ENCODE measurements around the gene CDC45.

CDC45 gene

GRCh38 chr22:19520007-19520406 lies 40.3 kb downstream of the CDC45 start:
- no peak overlapping the region for H3K9ac ChIP-seq (ENCODE audit: low read depth, low read length)
- H3K27me3 ChIP-seq (ENCODE audit: insufficient read depth, low read length), result peaks cover 37% of the 10 kb centered on the region
- no peak overlapping the region for H3K27ac ChIP-seq (ENCODE audit: low read depth, low read length)
- 0 out of 2 replicates have a peak, but pooled peaks cover 4% of the 10 kb centered on the region for H3K4me1 ChIP-seq (ENCODE audit: insufficient read depth, low read length)
- H3K4me3 ChIP-seq (ENCODE audit: low read length), result no peak overlapping the region
- 92% methylated on average over 6 of the region's 6 CpGs for WGBS
- no peaks in the 10 kb centered on the region for H3K9me3 ChIP-seq (ENCODE audit: insufficient read depth, low read depth, low read length)
- H3K36me3 ChIP-seq (ENCODE audit: insufficient read depth, low read length), result peaks cover 22% of the 10 kb centered on the region

GRCh38 chr22:19520566-19521305 lies 41.0 kb downstream of the CDC45 start:
- H3K4me1 ChIP-seq (ENCODE audit: insufficient read depth, low read length), result 0 out of 2 replicates have a peak, but pooled peaks cover 4% of the 10 kb centered on the region
- no peak overlapping the region for H3K27ac ChIP-seq (ENCODE audit: low read depth, low read length)
- no peaks in the 10 kb centered on the region for H3K9me3 ChIP-seq (ENCODE audit: insufficient read depth, low read depth, low read length)
- no peak overlapping the region for H3K4me3 ChIP-seq (ENCODE audit: low read length)
- H3K9ac ChIP-seq (ENCODE audit: low read depth, low read length), result no peak overlapping the region
- peaks cover 44% of the 10 kb centered on the region for H3K27me3 ChIP-seq (ENCODE audit: insufficient read depth, low read length)
- 95% methylated on average over 10 of the region's 10 CpGs for WGBS
- H3K36me3 ChIP-seq (ENCODE audit: insufficient read depth, low read length), result peaks cover 15% of the 10 kb centered on the region

GRCh38 chr22:19522190-19522880 lies 42.6 kb downstream of the CDC45 start:
- Histone ChIP-seq H3K4me1 (ENCODE audit: insufficient read depth, low read length) (0 out of 2 replicates have a peak, but pooled peaks cover 4% of the 10 kb centered on the region), H3K9me3 (ENCODE audit: insufficient read depth, low read depth, low read length) (no peaks in the 10 kb centered on the region), H3K27me3 (ENCODE audit: insufficient read depth, low read length) (peaks cover 57% of the 10 kb centered on the region), H3K36me3 (ENCODE audit: insufficient read depth, low read length) (peaks cover 6% of the 10 kb centered on the region; the same call in 1 of the 2 replicates), H3K9ac (ENCODE audit: low read depth, low read length) (no peak overlapping the region), H3K27ac (ENCODE audit: low read depth, low read length) (no peak overlapping the region), H3K4me3 (ENCODE audit: low read length) (no peak overlapping the region)
- 74% methylated on average over 16 of the region's 16 CpGs for WGBS

- H3K36me3 ChIP-seq (ENCODE audit: insufficient read depth, low read length), result peaks cover 2% of the 10 kb centered on the region; the same call in 1 of the 2 replicates
- H3K9me3 ChIP-seq (ENCODE audit: insufficient read depth, low read depth, low read length), result no peaks in the 10 kb centered on the region
- peaks cover 57% of the 10 kb centered on the region for H3K27me3 ChIP-seq (ENCODE audit: insufficient read depth, low read length)
- 0 out of 2 replicates have a peak overlapping the region, but pooled peaks have one; percentile 33 for H3K9ac ChIP-seq (ENCODE audit: low read depth, low read length)
- 0 out of 2 replicates have a peak, but pooled peaks cover 4% of the 10 kb centered on the region for H3K4me1 ChIP-seq (ENCODE audit: insufficient read depth, low read length)
- WGBS, result 32% methylated on average over 9 of the region's 9 CpGs
- H3K4me3 ChIP-seq (ENCODE audit: low read length), result peak overlapping the region; percentile 58
- no peak overlapping the region for H3K27ac ChIP-seq (ENCODE audit: low read depth, low read length)
Measured at GRCh38 chr22:19522881-19523239, 43.1 kb downstream of the CDC45 start.

- Histone ChIP-seq H3K4me1 (ENCODE audit: insufficient read depth, low read length) (0 out of 2 replicates have a peak, but pooled peaks cover 4% of the 10 kb centered on the region), H3K27me3 (ENCODE audit: insufficient read depth, low read length) (peaks cover 57% of the 10 kb centered on the region), H3K9me3 (ENCODE audit: insufficient read depth, low read depth, low read length) (no peaks in the 10 kb centered on the region), H3K27ac (ENCODE audit: low read depth, low read length) (no peak overlapping the region), H3K9ac (ENCODE audit: low read depth, low read length) (peak overlapping the region; percentile 33; the same call in 1 of the 2 replicates), H3K36me3 (ENCODE audit: insufficient read depth, low read length) (peaks cover 2% of the 10 kb centered on the region; the same call in 1 of the 2 replicates), H3K4me3 (ENCODE audit: low read length) (peak overlapping the region; percentile 58)
- 2% methylated on average over 99 of the region's 99 CpGs for WGBS
Measured at GRCh38 chr22:19523240-19524169, 43.8 kb downstream of the CDC45 start.

GRCh38 chr22:19524170-19525115 lies 44.7 kb downstream of the CDC45 start, which contains the start of gene CLDN5:
CLDN5 (minus strand) TSS chr22:19524410; CDS start chr22:19524255, 155 bp downstream.
- H3K27me3 ChIP-seq (ENCODE audit: insufficient read depth, low read length), result peaks cover 57% of the 10 kb centered on the region
- H3K4me3 ChIP-seq (ENCODE audit: low read length), result peak within 1 kb of the TSS; percentile 58
- no peak within 1 kb of the TSS for H3K27ac ChIP-seq (ENCODE audit: low read depth, low read length)
- H3K4me1 ChIP-seq (ENCODE audit: insufficient read depth, low read length), result 0 out of 2 replicates have a peak, but pooled peaks cover 4% of the 10 kb centered on the region
- 3% methylated on average over 69 of the region's 69 CpGs for WGBS
- H3K36me3 ChIP-seq (ENCODE audit: insufficient read depth, low read length), result peaks cover 2% of the 10 kb centered on the region; the same call in 1 of the 2 replicates
- H3K9ac ChIP-seq (ENCODE audit: low read depth, low read length), result peak within 1 kb of the TSS; percentile 33; the same call in 1 of the 2 replicates
- no peaks in the 10 kb centered on the region for H3K9me3 ChIP-seq (ENCODE audit: insufficient read depth, low read depth, low read length)

GRCh38 chr22:19525116-19525660 lies 45.5 kb downstream of the CDC45 start:
- H3K36me3 ChIP-seq (ENCODE audit: insufficient read depth, low read length), result peaks cover 2% of the 10 kb centered on the region; the same call in 1 of the 2 replicates
- no peak overlapping the region for H3K27ac ChIP-seq (ENCODE audit: low read depth, low read length)
- H3K9me3 ChIP-seq (ENCODE audit: insufficient read depth, low read depth, low read length), result no peaks in the 10 kb centered on the region
- peak overlapping the region; percentile 58; the same call in 1 of the 2 replicates for H3K4me3 ChIP-seq (ENCODE audit: low read length)
- peaks cover 57% of the 10 kb centered on the region for H3K27me3 ChIP-seq (ENCODE audit: insufficient read depth, low read length)
- H3K4me1 ChIP-seq (ENCODE audit: insufficient read depth, low read length), result 0 out of 2 replicates have a peak, but pooled peaks cover 4% of the 10 kb centered on the region
- WGBS, result 88% methylated on average over 15 of the region's 15 CpGs
- peak overlapping the region; percentile 33; the same call in 1 of the 2 replicates for H3K9ac ChIP-seq (ENCODE audit: low read depth, low read length)

- no peaks in the 10 kb centered on the region for H3K9me3 ChIP-seq (ENCODE audit: insufficient read depth, low read depth, low read length)
- WGBS, result 95% methylated on average over 3 of the region's 3 CpGs
- peaks cover 57% of the 10 kb centered on the region for H3K27me3 ChIP-seq (ENCODE audit: insufficient read depth, low read length)
- H3K4me3 ChIP-seq (ENCODE audit: low read length), result no peak overlapping the region
- no peak overlapping the region for H3K9ac ChIP-seq (ENCODE audit: low read depth, low read length)
- H3K27ac ChIP-seq (ENCODE audit: low read depth, low read length), result no peak overlapping the region
- 0 out of 2 replicates have a peak, but pooled peaks cover 4% of the 10 kb centered on the region for H3K4me1 ChIP-seq (ENCODE audit: insufficient read depth, low read length)
- peaks cover under 1% of the 10 kb centered on the region; the same call in 1 of the 2 replicates for H3K36me3 ChIP-seq (ENCODE audit: insufficient read depth, low read length)
Measured at GRCh38 chr22:19525666-19526065, 45.9 kb downstream of the CDC45 start.

GRCh38 chr22:19526076-19526701 lies 46.5 kb downstream of the CDC45 start:
- H3K27ac ChIP-seq (ENCODE audit: low read depth, low read length), result no peak overlapping the region
- no peak overlapping the region for H3K4me3 ChIP-seq (ENCODE audit: low read length)
- H3K4me1 ChIP-seq (ENCODE audit: insufficient read depth, low read length), result 0 out of 2 replicates have a peak, but pooled peaks cover 4% of the 10 kb centered on the region
- H3K9ac ChIP-seq (ENCODE audit: low read depth, low read length), result no peak overlapping the region
- peaks cover 57% of the 10 kb centered on the region for H3K27me3 ChIP-seq (ENCODE audit: insufficient read depth, low read length)
- WGBS, result 92% methylated on average over 11 of the region's 11 CpGs
- H3K36me3 ChIP-seq (ENCODE audit: insufficient read depth, low read length), result no peaks in the 10 kb centered on the region
- no peaks in the 10 kb centered on the region for H3K9me3 ChIP-seq (ENCODE audit: insufficient read depth, low read depth, low read length)
